Loucy (cell line): ENCODE measurements around the gene UPF1.

ENCODE experiments used
- CTCF ChIP-seq: fragments of 200-600 bp; sonication (generic); conservative IDR thresholded peaks from 2 replicates; pipeline ENCODE4 v1.5.1; 2014; ENCODE audit warnings: mild to moderate bottlenecking, antibody characterized with exemption, low read length
- EZH2phosphoT487 ChIP-seq: fragments of 200-600 bp; IDR thresholded peaks from 2 replicates; pipeline ENCODE4 v1.6.1; 2018; ENCODE audit warnings: antibody characterized with exemption, mild to moderate bottlenecking, moderate library complexity, borderline replicate concordance

GRCh38 chr19:18905058-18905456 lies 73.3 kb downstream of the UPF1 start:
- TF ChIP-seq CTCF (no peak), EZH2phosphoT487 (no peak)
